Gastroesophageal sphincter (tissue), 4 donors: ENCODE results near the gene RPL13. TPM values are rescaled to one million over a fixed set of nuclear protein-coding genes. Genes with fewer than 3 reads are reported as not detected.

Source experiments
- ATAC-seq: fragments of 150-250 bp; one replicate; pipeline ENCODE4 v1.9.1; 2016; ENCODE audit warnings: mild to moderate bottlenecking, moderate library complexity
- H3K27ac ChIP-seq, 4 donors: fragments of 200-600 bp; sonication (generic) in 3 of 4; 1 replicate in 3 of 4; 2 replicates in 1 of 4; pipeline ENCODE4 v1.5.1; 2016 to 2019
- H3K27me3 ChIP-seq: fragments of 200-600 bp; sonication (generic); one replicate; pipeline ENCODE4 v1.5.1; 2019
- H3K36me3 ChIP-seq, 2 donors: fragments of 200-600 bp; sonication (generic); one replicate each; pipeline ENCODE4 v1.5.1; 2019; ENCODE audit warnings: control low read depth in 1 of 2
- H3K4me1 ChIP-seq, 3 donors: fragments of 200-600 bp; sonication (generic); 1 replicate in 2 of 3; 2 replicates in 1 of 3; pipeline ENCODE4 v1.5.1; 2016 to 2019; ENCODE audit warnings: control low read depth in 2 of 3
- H3K4me3 ChIP-seq, 2 donors: fragments of 200-600 bp; sonication (generic); one replicate each; pipeline ENCODE4 v1.5.1; 2019; ENCODE audit warnings: mild to moderate bottlenecking in 1 of 2, moderate library complexity in 1 of 2
- H3K9me3 ChIP-seq, 3 donors: fragments of 200-600 bp; sonication (generic); one replicate each; pipeline ENCODE4 v1.5.1; 2017 to 2019; ENCODE audit warnings: control low read depth in 2 of 3
- CTCF ChIP-seq, 4 experiments: fragments of 200-600 bp in 2 of 4; fragments of 450-650 bp in 2 of 4; sonication (generic) in 1 of 4; IDR thresholded peaks; one replicate each; pipeline ENCODE4 v1.5.1; 2017 to 2019; ENCODE audit warnings: antibody characterized with exemption in 4 of 4, mild to moderate bottlenecking in 2 of 4, moderate library complexity in 2 of 4
- EP300 ChIP-seq: sonication (generic); formaldehyde crosslinking; IDR thresholded peaks from one replicate; pipeline ENCODE4 v1.6.1; 2017; ENCODE audit warnings: antibody characterized with exemption, mild to moderate bottlenecking
- POLR2A ChIP-seq, 2 donors: fragments of 450-650 bp; IDR thresholded peaks; one replicate each; pipeline ENCODE4 v1.6.1; 2017; ENCODE audit warnings: antibody characterized with exemption in 2 of 2, mild to moderate bottlenecking in 2 of 2, moderate library complexity in 1 of 2
- POLR2AphosphoS5 ChIP-seq: sonication (generic); formaldehyde crosslinking; IDR thresholded peaks from one replicate; pipeline ENCODE4 v1.6.1; 2017; ENCODE audit warnings: antibody characterized with exemption
- WGBS, 2 donors: methylation state at CpG; one replicate each; pipeline ENCODE4 v1.1.5; 2018; ENCODE audit warnings: low coverage in 1 of 2; 5-methylcytosine and 5-hydroxymethylcytosine counted together
- total RNA-seq, 4 donors: library from RNA; depleted of rRNA; stranded (reverse); fragments of >200 nt; gene quantifications; one replicate each; pipeline ENCODE4 v1.1.0, GENCODE V29; 2016

RPL13 gene
- total RNA-seq, 4 donors from 2014 or later = 2,888 to 7,342 (median 4,676) TPM

- Histone ChIP-seq H3K27me3 (peaks cover 76% of the 10 kb centered on the region), H3K27ac (no peak within 1 kb of the TSS), H3K4me3 (peak within 1 kb of the TSS in 1 of 2 donors; percentile 34), H3K9me3 (no peaks in the 10 kb centered on the region), H3K36me3 (no peaks in the 10 kb centered on the region), H3K4me1 (peaks cover 0 to 24% (median 14%) of the 10 kb centered on the region in 3 donors)
- WGBS, 2 donors = no CpG with 5 or more reads among the region's 103 CpGs
- TF ChIP-seq POLR2AphosphoS5 (no peak), EP300 (no peak)
- no peak for ATAC-seq
Observed at GRCh38 chr16:89575247-89576152, 15.0 kb downstream of the RPL13 start, which contains the start of gene CPNE7. CPNE7 (plus strand) TSS chr16:89575758; CDS start chr16:89575898, 140 bp downstream.

GRCh38 chr16:89576153-89577054 is 15.9 kb downstream of the RPL13 start:
- H3K4me1 ChIP-seq = peaks cover 0 to 24% (median 14%) of the 10 kb centered on the region in 3 donors
- H3K27me3 ChIP-seq = peaks cover 68% of the 10 kb centered on the region
- TF ChIP-seq POLR2A (IDR thresholded peaks at IDR 0.05) (no peak), CTCF (IDR thresholded peaks at IDR 0.05) (no peak), POLR2AphosphoS5 (no peak), EP300 (no peak)
- H3K27ac ChIP-seq = no peak overlapping the region
- WGBS, 2 donors = 20% methylated on average over 2 of the region's 89 CpGs; no CpG with 5 or more reads in 1 of the 2 donors
- H3K9me3 ChIP-seq = no peaks in the 10 kb centered on the region
- ATAC-seq = no peak
- H3K4me3 ChIP-seq = peak overlapping the region in 1 of 2 donors; percentile 34
- no peaks in the 10 kb centered on the region for H3K36me3 ChIP-seq

GRCh38 chr16:89577055-89577759 is 16.7 kb downstream of the RPL13 start:
- TF ChIP-seq EP300 = no peak
- TF ChIP-seq POLR2AphosphoS5 = no peak
- TF ChIP-seq POLR2A (IDR thresholded peaks at IDR 0.05) = no peak
- no peak for TF ChIP-seq CTCF (IDR thresholded peaks at IDR 0.05)
- Histone ChIP-seq H3K9me3 (no peaks in the 10 kb centered on the region), H3K4me1 (peaks cover 0 to 24% (median 14%) of the 10 kb centered on the region in 3 donors), H3K4me3 (no peak overlapping the region), H3K27ac (no peak overlapping the region), H3K36me3 (no peaks in the 10 kb centered on the region), H3K27me3 (peaks cover 60% of the 10 kb centered on the region)
- WGBS, 2 donors = 80 to 82% methylated on average over 1 to 5 of the region's 25 CpGs
- no peak for ATAC-seq

GRCh38 chr16:89579351-89579750 is 18.9 kb downstream of the RPL13 start:
- Histone ChIP-seq H3K9me3 (no peaks in the 10 kb centered on the region), H3K4me1 (peaks cover 0 to 28% (median 14%) of the 10 kb centered on the region in 3 donors), H3K36me3 (no peaks in the 10 kb centered on the region), H3K27ac (no peak overlapping the region), H3K4me3 (no peak overlapping the region), H3K27me3 (peaks cover 46% of the 10 kb centered on the region)
- no peak for TF ChIP-seq POLR2A (IDR thresholded peaks at IDR 0.05)
- TF ChIP-seq CTCF (IDR thresholded peaks at IDR 0.05) = no peak
- TF ChIP-seq EP300 = no peak
- TF ChIP-seq POLR2AphosphoS5 = no peak
- ATAC-seq = no peak
- 86 to 87% methylated on average over 15 of the region's 15 CpGs for WGBS, 2 donors
